Right ventricle myocardium inferior (tissue), 1 donor: Measurements from ENCODE around the gene HSPA1A. TPM values are rescaled to one million over a fixed set of nuclear protein-coding genes. Genes with fewer than 3 reads are reported as not detected.
"Not testable (repeated sequence)": the region's sequence is repeated elsewhere in the genome, so short reads cannot be mapped to it uniquely, and the experiment has no call there.

ENCODE experiments used
- ATAC-seq: fragments of 200-7000 bp; cut with Tn5 transposase; one replicate; pipeline ENCODE4 v1.9.1; 2020; ENCODE audit warnings: mild to moderate bottlenecking, moderate library complexity
- DNase-seq: peaks from one replicate; pipeline ENCODE4 v3.0.0; 2021; ENCODE audit errors: missing footprints
- intact Hi-C: fragments of 100-400 bp; cut with DNase I; formaldehyde crosslinking; loops from one replicate; pipeline ENCODE4 v1.11.0; 2022
- total RNA-seq: library from RNA; stranded (reverse); fragmentation: NEBNext Ultra II Directional; extraction: Animal tissue kit (Norgen Biotek cat#: 25700); gene quantifications from one replicate; pipeline ENCODE4 v1.2.1, GENCODE V29; 2021
- donor health status: DM: no; HTN: yes; CAD: no; lungs with severe emphysema.

The HSPA1A gene
- total RNA-seq, 1 donor from 2014 or later: 298 TPM

GRCh38 chr6:31827286-31828079, 12.1 kb downstream of the HSPA1A start, which contains the start of gene HSPA1B:
Gene HSPA1B, plus strand, starts transcription at chr6:31827738. Its CDS starts 213 bp downstream, at chr6:31827951.
- intact Hi-C loops: loop anchor here (2.0 kb wide), 1 partner anchor 33 kb away; the partner anchor contains the start of gene VARS1
- DNase-seq (peak; percentile 100), ATAC-seq (peak; percentile 96)

- ATAC-seq: no peak
- intact Hi-C loops: loop anchor here (1.0 to 10.0 kb wide), 5 partner anchors 56 to 285 kb away; partner anchors contain the start of genes ATP6V1G2, CSNK2B, DDAH2 and DDX39B
- no peak for DNase-seq
Measured at GRCh38 chr6:31829633-31830283, 14.4 kb downstream of the HSPA1A start.

GRCh38 chr6:31830886-31831335, 15.6 kb downstream of the HSPA1A start:
- ATAC-seq (no peak), DNase-seq (no peak)
- intact Hi-C loops: loop anchor here (1.0 to 10.0 kb wide), 5 partner anchors 58 to 286 kb away; partner anchors contain the start of genes ATP6V1G2, CSNK2B, DDAH2 and DDX39B

- intact Hi-C loops: loop anchor here (5.0 to 10.0 kb wide), 3 partner anchors 149 to 287 kb away; partner anchors contain the start of genes ATP6V1G2, CSNK2B, DDX39B and LY6G5B
- ATAC-seq: no peak
- DNase-seq: no peak
Measured at GRCh38 chr6:31831350-31832215, 16.2 kb downstream of the HSPA1A start.

- intact Hi-C loops: loop anchor here (5.0 to 10.0 kb wide), 3 partner anchors 152 to 290 kb away; partner anchors contain the start of genes ATP6V1G2, CSNK2B, DDX39B and LY6G5B
- ATAC-seq: peak; percentile 92
- peak; percentile 94 for DNase-seq
Measured at GRCh38 chr6:31834367-31835250, 19.3 kb downstream of the HSPA1A start.

- ATAC-seq: no peak
Measured at GRCh38 chr6:31836047-31836473, 20.7 kb downstream of the HSPA1A start.

GRCh38 chr6:31836474-31837368, 21.4 kb downstream of the HSPA1A start:
- DNase-seq (no peak), ATAC-seq (no peak)
- intact Hi-C loops: loop anchor here (10.0 kb wide), 1 partner anchor 292 kb away; the partner anchor contains the start of genes ATP6V1G2, DDX39B and NFKBIL1

More at GRCh38 chr6:31836047-31836473, 20.7 kb downstream of the HSPA1A start:
- intact Hi-C loops: loop anchor here (10.0 kb wide), 1 partner anchor 291 kb away; the partner anchor contains the start of genes ATP6V1G2, DDX39B and NFKBIL1
- no peak for DNase-seq

- ATAC-seq (no peak), DNase-seq (no peak)
- intact Hi-C loops: loop anchor here (10.0 kb wide), 1 partner anchor 293 kb away; the partner anchor contains the start of genes ATP6V1G2, DDX39B and NFKBIL1
Measured at GRCh38 chr6:31837369-31838113, 22.2 kb downstream of the HSPA1A start.

GRCh38 chr6:31838114-31838553, 22.8 kb downstream of the HSPA1A start:
- not testable (repeated sequence) for ATAC-seq, DNase-seq
- intact Hi-C loops: loop anchor here (10.0 kb wide), 1 partner anchor 293 kb away; the partner anchor contains the start of genes ATP6V1G2, DDX39B and NFKBIL1

GRCh38 chr6:31838968-31839367, 23.6 kb downstream of the HSPA1A start:
- DNase-seq: no peak
- intact Hi-C loops: loop anchor here (10.0 kb wide), 1 partner anchor 294 kb away; the partner anchor contains the start of genes ATP6V1G2, DDX39B and NFKBIL1
- ATAC-seq: no peak

GRCh38 chr6:31839779-31840126, 24.4 kb downstream of the HSPA1A start:
- not testable (repeated sequence) for DNase-seq, ATAC-seq
- intact Hi-C loops: loop anchor here (10.0 kb wide), 1 partner anchor 295 kb away; the partner anchor contains the start of genes ATP6V1G2, DDX39B and NFKBIL1

- intact Hi-C loops: no loop called here
Measured at GRCh38 chr6:31842053-31842452, 26.7 kb downstream of the HSPA1A start.

GRCh38 chr6:31844507-31844906, 29.2 kb downstream of the HSPA1A start:
- intact Hi-C loops: no loop called here
- no peak for DNase-seq
- ATAC-seq: no peak

More at GRCh38 chr6:31842053-31842452, 26.7 kb downstream of the HSPA1A start:
- ATAC-seq (no peak), DNase-seq (no peak)

- DNase-seq (no peak), ATAC-seq (no peak)
- intact Hi-C loops: no loop called here
Measured at GRCh38 chr6:31847276-31847978, 32.1 kb downstream of the HSPA1A start.
